K562 (cell line): ENCODE data around the gene RNF26. TPM values are rescaled to one million over a fixed set of nuclear protein-coding genes. Genes with fewer than 3 reads are reported as not detected.

Source experiments
- ASH1L ChIP-seq: fragments of 450-650 bp; IDR thresholded peaks from 2 replicates; pipeline ENCODE4 v1.6.1; 2018; ENCODE audit warnings: borderline replicate concordance, mild to moderate bottlenecking, low read depth; ENCODE audit not compliant: partially characterized antibody
- BRF1 ChIP-seq: IDR thresholded peaks from 3 replicates; pipeline ENCODE4 v1.6.1; 2011; ENCODE audit warnings: borderline replicate concordance, mild to moderate bottlenecking; ENCODE audit not compliant: insufficient read length; ENCODE audit errors: extremely low read depth
- CBX1 ChIP-seq: sonication (generic); IDR thresholded peaks from 2 replicates; pipeline ENCODE4 v1.6.1; 2016; ENCODE audit warnings: antibody characterized with exemption, low read depth, mild to moderate bottlenecking
- FOXA1 ChIP-seq: fragments of 450-650 bp; IDR thresholded peaks from 2 replicates; pipeline ENCODE4 v1.6.1; 2016; ENCODE audit warnings: mild to moderate bottlenecking, borderline replicate concordance
- HNRNPH1 ChIP-seq: fragments of 200-400 bp; formaldehyde crosslinking; optimal IDR thresholded peaks from 2 replicates; pipeline ENCODE3; 2017; ENCODE audit warnings: low read depth, mild to moderate bottlenecking, low read length, moderate library complexity
- NONO ChIP-seq, 2 experiments: fragments of 200-400 bp in 1 of 2; fragments of 450-650 bp in 1 of 2; formaldehyde crosslinking in 1 of 2; IDR thresholded peaks; 2 replicates each; pipeline ENCODE4 v1.6.1; 2017; ENCODE audit warnings: low read depth in 2 of 2, mild to moderate bottlenecking in 2 of 2, moderate library complexity in 2 of 2, low read length in 1 of 2
- NR1H2 ChIP-seq: sonication (generic); formaldehyde crosslinking; IDR thresholded peaks from 2 replicates; pipeline ENCODE4 v1.4.0; 2020; ENCODE audit warnings: mild to moderate bottlenecking, missing genetic modification reagents
- NR2C1 ChIP-seq, 2 experiments: fragments of 450-650 bp; IDR thresholded peaks; 2 replicates each; pipeline ENCODE4 v1.6.1; 2017; ENCODE audit warnings: mild to moderate bottlenecking in 2 of 2, antibody characterized with exemption in 1 of 2, inconsistent platforms in 1 of 2, missing compliant biosample characterization in 1 of 2, missing genetic modification characterization in 1 of 2
- POLR2B ChIP-seq: fragments of 450-650 bp; IDR thresholded peaks from 2 replicates; pipeline ENCODE4 v1.6.1; 2018; ENCODE audit warnings: low read depth; ENCODE audit not compliant: partially characterized antibody
- RBM14 ChIP-seq: fragments of 200-400 bp; formaldehyde crosslinking; IDR thresholded peaks from 2 replicates; pipeline ENCODE4 v1.6.1; 2018; ENCODE audit warnings: low read depth, mild to moderate bottlenecking, low read length, moderate library complexity, borderline replicate concordance; ENCODE audit not compliant: insufficient read depth
- TAF1 ChIP-seq: IDR thresholded peaks from 2 replicates; pipeline ENCODE4 v1.6.1; 2011; ENCODE audit warnings: mild to moderate bottlenecking, low read length, moderate library complexity; ENCODE audit not compliant: insufficient read depth, control insufficient read depth, severe bottlenecking; ENCODE audit errors: extremely low read depth
- TBP ChIP-seq: optimal IDR thresholded peaks from 2 replicates; pipeline ENCODE3; 2011; ENCODE audit warnings: low read depth, low read length, improper control_type of control experiment
- TEAD4 ChIP-seq, 2 experiments: sonication (generic) in 1 of 2; formaldehyde crosslinking in 1 of 2; IDR thresholded peaks; 2 replicates each; pipeline versions ENCODE4 v1.6.1 to v1.8.0; 2012 to 2022; ENCODE audit warnings: borderline replicate concordance in 1 of 2, inconsistent platforms in 1 of 2, low read length in 1 of 2, mild to moderate bottlenecking in 1 of 2, missing genetic modification reagents in 1 of 2
- polyA plus RNA-seq, 8 experiments: library from polyadenylated mRNA; depleted of rRNA in 4 of 8; stranded (reverse) in 5 of 8; unstranded in 3 of 8; fragments of >200 nt; fragmentation: Nextera tagmentation in 2 of 8; fragmentation: Illumina TruSeq in 1 of 8; extraction: Ambion mirVana in 2 of 8; extraction: Trizol in 1 of 8; gene quantifications; 2 replicates each; pipeline versions ENCODE4 v1.2.1 to v1.2.3, GENCODE V29; 2011 to 2014; ENCODE audit warnings: inconsistent platforms in 1 of 8, missing spikeins in 1 of 8
- total RNA-seq, 7 experiments: library from RNA; depleted of rRNA in 6 of 7; stranded (reverse); fragments of >200 nt in 6 of 7; fragmentation: Illumina TruSeq in 2 of 7; extraction: Trizol in 2 of 7; gene quantifications; 2 replicates each; pipeline versions ENCODE4 v1.2.1 to v1.2.3, GENCODE V29; 2011 to 2021; ENCODE audit warnings: low replicate concordance in 1 of 7
- TF ChIP-seq, protein P1 (sequence below), 3 experiments: fragments of 200-800 bp in 1 of 3; fragments of 250-450 bp in 1 of 3; fragments of 450-650 bp in 1 of 3; sonication (Bioruptor Pico) in 1 of 3; sonication (Bioruptor generic) in 1 of 3; formaldehyde crosslinking in 1 of 3; IDR thresholded peaks; 2 replicates each; pipeline versions ENCODE4 v1.6.1 to v1.8.0; 2016 to 2022; ENCODE audit warnings: mild to moderate bottlenecking in 2 of 3, missing genetic modification characterization in 2 of 3, missing compliant biosample characterization in 1 of 3, moderate library complexity in 1 of 3
- TF ChIP-seq, protein P2 (sequence below): fragments of 250-450 bp; sonication (Bioruptor Pico); IDR thresholded peaks from 2 replicates; pipeline ENCODE4 v1.5.0; 2021; ENCODE audit warnings: mild to moderate bottlenecking, borderline replicate concordance

Gene RNF26
- total and polyA plus RNA-seq, 9 of the 15 experiments (the other 6 are each of a cell fraction or from before 2014, with no cell fraction given): 5.3 to 53.6 (median 12.7) TPM

DNA sequence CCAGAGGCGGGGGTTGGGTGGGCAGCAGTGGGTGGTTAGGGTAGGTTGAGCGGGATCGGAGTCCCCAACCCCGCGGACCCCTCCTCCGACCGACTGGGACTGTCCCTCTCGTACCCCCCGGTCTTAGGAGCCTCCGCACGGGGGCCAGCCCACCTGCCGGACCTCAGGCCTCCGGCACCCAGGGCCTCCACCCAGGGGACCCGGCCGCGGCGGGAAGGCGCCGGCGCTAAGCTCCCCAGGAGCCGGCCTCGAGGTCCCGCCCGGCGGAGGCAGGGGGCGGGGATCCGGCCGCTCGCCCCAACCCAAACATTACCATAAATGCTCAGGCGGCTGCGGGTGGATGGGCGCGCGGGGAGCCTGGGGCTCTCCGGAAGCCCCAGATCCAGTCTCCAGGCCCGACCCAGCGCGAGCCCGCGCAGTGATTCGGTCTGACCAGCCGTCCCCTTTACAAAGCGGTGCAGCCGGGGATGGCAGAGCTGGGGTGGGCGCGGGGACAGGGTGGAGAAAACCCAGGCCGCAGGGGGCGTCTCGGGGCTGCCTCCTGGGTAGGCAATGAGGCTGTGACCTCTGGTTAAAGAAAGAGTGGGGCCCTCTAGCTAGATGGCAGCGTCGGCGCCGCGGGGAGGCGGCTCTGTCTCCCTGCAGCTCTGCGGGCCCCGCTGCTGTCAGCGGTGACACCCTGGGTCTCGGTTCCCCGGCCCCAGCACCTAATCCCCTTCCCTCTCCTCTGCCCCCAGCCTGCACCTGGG, 13.4 kb upstream of the RNF26 start (continued):
- TF ChIP-seq, protein P1, sequence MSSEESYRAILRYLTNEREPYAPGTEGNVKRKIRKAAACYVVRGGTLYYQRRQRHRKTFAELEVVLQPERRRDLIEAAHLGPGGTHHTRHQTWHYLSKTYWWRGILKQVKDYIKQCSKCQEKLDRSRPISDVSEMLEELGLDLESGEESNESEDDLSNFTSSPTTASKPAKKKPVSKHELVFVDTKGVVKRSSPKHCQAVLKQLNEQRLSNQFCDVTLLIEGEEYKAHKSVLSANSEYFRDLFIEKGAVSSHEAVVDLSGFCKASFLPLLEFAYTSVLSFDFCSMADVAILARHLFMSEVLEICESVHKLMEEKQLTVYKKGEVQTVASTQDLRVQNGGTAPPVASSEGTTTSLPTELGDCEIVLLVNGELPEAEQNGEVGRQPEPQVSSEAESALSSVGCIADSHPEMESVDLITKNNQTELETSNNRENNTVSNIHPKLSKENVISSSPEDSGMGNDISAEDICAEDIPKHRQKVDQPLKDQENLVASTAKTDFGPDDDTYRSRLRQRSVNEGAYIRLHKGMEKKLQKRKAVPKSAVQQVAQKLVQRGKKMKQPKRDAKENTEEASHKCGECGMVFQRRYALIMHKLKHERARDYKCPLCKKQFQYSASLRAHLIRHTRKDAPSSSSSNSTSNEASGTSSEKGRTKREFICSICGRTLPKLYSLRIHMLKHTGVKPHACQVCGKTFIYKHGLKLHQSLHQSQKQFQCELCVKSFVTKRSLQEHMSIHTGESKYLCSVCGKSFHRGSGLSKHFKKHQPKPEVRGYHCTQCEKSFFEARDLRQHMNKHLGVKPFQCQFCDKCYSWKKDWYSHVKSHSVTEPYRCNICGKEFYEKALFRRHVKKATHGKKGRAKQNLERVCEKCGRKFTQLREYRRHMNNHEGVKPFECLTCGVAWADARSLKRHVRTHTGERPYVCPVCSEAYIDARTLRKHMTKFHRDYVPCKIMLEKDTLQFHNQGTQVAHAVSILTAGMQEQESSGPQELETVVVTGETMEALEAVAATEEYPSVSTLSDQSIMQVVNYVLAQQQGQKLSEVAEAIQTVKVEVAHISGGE (CRISPR knock-in tag; IDR thresholded peaks at IDR 0.05): peak in 1 of 3 experiments; percentile 46; a peak in 1 of 6 replicates
- TF ChIP-seq, protein P2, sequence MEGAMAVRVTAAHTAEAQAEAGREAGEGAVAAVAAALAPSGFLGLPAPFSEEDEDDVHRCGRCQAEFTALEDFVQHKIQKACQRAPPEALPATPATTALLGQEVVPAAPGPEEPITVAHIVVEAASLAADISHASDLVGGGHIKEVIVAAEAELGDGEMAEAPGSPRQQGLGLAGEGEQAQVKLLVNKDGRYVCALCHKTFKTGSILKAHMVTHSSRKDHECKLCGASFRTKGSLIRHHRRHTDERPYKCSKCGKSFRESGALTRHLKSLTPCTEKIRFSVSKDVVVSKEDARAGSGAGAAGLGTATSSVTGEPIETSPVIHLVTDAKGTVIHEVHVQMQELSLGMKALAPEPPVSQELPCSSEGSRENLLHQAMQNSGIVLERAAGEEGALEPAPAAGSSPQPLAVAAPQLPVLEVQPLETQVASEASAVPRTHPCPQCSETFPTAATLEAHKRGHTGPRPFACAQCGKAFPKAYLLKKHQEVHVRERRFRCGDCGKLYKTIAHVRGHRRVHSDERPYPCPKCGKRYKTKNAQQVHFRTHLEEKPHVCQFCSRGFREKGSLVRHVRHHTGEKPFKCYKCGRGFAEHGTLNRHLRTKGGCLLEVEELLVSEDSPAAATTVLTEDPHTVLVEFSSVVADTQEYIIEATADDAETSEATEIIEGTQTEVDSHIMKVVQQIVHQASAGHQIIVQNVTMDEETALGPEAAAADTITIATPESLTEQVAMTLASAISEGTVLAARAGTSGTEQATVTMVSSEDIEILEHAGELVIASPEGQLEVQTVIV (CRISPR knock-in tag): no peak
- TF ChIP-seq POLR2B: peak; percentile 66
- TF ChIP-seq TBP: peak; percentile 46
- peak; percentile 73; the same call in 1 of the 2 replicates for TF ChIP-seq CBX1
- 0 out of 2 replicates have a peak, but pooled peaks have one; percentile 42 for TF ChIP-seq NR1H2
- TF ChIP-seq HNRNPH1: no peak
- no peak for TF ChIP-seq ASH1L
- TF ChIP-seq NR2C1 (IDR thresholded peaks at IDR 0.05): no peak
- TF ChIP-seq NR2C1 (tag; IDR thresholded peaks at IDR 0.05): 0 out of 2 replicates have a peak, but pooled peaks have one; percentile 10
- peak; percentile 60 to 61; a peak in 2 of 4 replicates for TF ChIP-seq NONO (IDR thresholded peaks at IDR 0.05; ENCODE audit: low read depth in 2 of 2, low read length in 1 of 2)
- no peak for TF ChIP-seq BRF1
- no peak for TF ChIP-seq FOXA1
- 0 out of 2 replicates have a peak, but pooled peaks have one; percentile 6 for TF ChIP-seq TEAD4 (IDR thresholded peaks at IDR 0.05; ENCODE audit: low read length)
- no peak for TF ChIP-seq TEAD4 (CRISPR knock-in tag; IDR thresholded peaks at IDR 0.05; ENCODE audit: borderline replicate concordance)
- 0 out of 2 replicates have a peak, but pooled peaks have one; percentile 49 for TF ChIP-seq RBM14
- TF ChIP-seq TAF1: peak; percentile 85
